HG03378 (cell line): ENCODE measurements around the gene INSRR.
A peak's percentile ranks its signal among the peaks of the same experiment; 100 is the strongest.

Experiments used
- ATAC-seq: cut with Tn5 transposase; IDR thresholded peaks from one replicate; pipeline ENCODE4 v1.9.1; 2021; ENCODE audit warnings: mild to moderate bottlenecking, moderate library complexity; ENCODE audit not compliant: unreplicated experiment

INSRR gene

DNA sequence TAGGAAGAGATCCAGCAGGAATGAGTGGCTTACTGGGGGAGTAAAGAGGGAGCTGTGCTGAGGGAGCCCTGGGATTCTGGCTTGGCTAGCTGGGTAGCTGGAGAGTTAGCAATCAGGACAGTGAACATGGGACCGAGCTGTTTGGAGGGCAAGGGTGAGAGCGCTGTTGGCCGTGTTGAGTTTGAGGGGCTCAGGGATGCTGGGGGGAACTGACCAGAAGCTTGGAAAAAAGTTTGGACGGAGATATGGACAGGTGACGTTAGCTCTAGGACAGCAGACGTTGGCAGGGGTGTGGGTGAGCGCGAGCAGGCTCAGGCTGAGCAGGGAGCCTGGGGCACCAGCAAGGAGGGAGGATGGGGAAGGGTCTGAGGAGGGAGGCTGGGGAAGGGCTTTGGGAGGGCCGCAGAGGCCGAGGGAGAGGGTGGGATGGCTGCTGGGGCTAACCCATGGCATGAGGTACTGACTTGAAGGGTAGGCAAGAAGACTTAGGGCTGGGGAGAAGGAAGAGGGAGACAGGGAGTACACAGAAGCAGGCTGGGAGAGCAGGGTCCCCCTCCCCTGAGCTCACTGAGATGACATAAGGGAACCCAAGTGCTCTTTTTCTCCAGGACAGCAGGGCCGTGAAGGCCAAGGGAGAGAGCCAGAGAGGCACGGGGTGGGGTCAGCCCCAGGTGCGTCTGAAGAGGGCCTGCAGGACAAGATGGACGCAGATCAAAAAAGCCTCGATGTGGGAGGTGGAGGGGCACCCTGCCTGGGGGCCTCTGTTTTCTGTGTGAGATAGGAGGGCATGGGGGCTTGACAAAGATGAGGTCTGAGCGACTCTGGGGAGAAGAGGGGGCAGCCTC lies 50.5 kb downstream of the INSRR start:
- no peak for ATAC-seq

DNA sequence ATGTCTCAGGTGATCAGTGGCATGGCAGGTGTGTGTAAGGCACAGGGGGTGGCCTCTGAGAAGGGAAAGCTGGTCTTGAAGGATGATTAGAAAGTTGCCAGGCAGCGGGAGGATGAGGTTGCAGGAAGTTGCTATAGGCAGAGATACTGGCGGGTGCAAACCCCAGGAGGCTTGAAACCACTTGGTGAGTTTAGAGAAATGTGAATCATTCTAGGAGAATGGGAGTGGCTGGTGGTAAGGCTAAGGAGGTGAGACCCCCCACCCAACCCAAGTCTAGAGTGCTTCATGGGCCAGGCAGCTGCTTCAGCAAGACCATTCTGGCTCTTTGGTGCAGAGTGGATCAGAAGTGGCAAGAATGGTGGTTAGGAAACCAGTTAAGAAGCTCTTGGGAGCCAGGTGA lies 51.3 kb downstream of the INSRR start:
- ATAC-seq, result no peak

DNA sequence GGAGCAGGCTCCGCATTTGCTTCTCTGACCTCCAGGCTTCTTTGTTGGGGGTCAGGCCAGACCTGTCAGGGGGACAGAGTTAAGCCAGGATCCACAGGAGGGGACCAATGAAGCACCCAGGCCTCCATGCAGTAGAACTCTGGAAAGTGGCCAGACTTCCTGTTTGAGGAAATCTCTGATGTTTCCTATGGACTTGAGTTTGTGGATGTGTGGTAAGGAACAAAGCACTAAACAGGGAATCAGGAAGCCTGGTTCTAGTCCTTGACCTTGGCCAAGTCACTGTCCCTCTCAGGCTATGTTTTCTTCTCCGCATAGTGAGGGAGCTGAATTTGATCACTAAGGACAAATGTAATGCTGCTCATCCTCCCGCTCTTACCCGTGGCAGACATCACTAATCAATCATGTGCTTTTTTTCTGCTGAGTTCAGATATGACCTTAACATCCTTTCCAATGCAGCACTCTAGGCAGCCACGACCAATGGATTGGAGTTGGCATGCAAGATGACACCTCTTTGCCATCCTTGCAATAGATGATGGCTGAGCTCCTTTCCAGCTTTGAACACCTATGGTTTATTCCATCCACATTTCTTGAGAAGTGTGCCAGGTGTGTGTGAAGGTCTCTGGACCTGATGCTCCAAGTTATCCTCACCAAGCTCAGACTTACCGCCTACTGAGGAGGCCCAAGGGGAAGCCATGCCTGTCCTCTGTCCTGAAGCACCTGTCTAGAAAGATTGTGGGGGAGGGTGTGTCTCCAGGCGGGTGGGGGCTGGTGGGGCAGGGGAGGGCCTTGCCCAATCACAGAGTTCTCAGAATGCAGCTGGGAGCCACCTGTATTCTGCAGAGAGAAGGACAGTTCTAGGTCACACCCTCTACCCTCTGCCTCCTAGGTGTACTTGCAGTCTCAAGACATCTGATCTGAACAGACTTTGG lies 52.1 kb downstream of the INSRR start:
- no peak for ATAC-seq

DNA sequence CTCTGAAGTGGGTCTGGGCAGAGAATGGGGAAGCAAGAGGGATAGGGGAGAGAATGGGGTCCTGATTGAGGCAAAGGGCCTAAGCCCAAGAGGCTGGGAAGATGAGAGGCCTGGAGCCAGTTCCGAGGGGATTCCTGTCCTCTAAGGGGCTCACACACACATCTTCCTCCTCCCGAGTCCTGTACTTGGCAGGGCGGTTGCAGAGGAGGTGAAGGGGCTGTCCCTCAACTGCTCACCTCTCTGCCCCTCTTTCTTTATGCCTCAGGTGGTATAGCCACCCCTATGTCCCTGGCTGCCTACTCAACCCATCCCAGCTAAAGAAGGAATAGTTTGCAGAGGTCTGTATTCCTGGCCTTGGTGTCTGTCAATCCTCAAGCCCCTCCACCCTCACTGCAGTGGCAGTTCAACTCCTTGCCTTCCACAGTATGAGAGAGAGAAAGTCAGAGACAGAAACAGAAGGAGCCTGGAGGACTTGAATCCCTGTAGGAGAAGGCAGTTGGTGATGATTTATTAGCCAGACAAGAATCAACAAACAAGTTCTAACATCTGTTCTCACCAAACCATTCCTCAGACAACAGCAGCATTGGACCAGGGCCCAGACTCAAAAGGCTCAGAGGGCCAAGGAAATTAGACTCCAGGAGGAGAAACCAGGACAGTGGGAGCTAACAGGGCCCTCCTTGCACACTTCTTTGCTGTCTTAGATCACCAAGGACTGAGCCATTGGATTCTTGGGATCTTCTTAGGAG lies 53.0 kb downstream of the INSRR start:
- no peak for ATAC-seq

DNA sequence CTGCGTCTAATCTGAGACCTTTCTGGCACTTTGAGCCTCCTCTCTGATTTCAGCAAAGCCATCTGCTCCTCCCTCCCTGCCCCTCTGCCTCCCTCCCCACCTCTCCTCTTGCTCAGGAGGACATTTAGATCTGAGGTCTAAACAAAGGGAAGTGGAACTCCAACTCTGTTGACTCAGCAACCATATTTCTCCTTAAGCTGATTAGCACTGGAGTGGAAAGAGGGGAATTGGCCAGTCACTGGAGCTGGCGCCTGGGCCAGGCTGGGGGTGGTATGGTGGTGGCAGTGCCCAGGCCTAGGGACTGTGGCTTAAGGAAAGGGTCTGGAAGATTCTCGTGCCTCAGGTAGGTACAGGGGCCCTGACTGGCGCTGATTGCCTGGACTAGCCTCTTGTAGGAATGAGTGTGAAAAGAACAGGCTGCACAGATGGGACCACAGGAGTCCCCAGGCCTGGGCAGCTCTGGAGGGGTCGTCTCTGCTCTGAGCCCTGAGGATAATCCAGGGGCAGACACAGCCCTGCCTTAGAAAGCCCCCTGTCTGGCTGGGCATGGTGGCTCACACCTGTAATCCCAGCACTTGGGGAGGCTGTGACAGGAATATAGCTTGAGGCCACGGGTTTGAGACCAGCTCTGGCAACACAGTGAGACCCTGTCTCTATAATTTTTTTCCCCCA lies 54.2 kb downstream of the INSRR start:
- ATAC-seq, result no peak

DNA sequence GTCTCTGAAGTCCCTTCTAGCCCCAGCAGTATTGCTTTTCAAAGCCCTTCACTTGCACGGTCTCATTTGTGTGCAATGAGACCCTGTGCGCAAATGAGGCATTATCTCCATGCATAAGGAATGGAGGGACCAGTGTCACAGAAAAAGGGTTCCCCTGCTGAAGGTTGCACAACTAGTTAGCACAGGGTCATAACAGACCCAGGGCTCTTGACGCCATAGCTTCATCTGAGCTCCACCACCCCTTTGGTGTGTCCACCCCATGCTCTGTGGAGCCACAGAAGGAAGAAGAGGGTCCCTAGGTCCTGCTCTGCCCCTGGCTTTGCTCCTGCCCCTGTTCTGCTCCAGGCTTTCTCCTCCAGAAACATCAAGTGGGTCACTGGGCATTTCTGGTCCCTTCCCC lies 54.9 kb downstream of the INSRR start:
- no peak for ATAC-seq

DNA sequence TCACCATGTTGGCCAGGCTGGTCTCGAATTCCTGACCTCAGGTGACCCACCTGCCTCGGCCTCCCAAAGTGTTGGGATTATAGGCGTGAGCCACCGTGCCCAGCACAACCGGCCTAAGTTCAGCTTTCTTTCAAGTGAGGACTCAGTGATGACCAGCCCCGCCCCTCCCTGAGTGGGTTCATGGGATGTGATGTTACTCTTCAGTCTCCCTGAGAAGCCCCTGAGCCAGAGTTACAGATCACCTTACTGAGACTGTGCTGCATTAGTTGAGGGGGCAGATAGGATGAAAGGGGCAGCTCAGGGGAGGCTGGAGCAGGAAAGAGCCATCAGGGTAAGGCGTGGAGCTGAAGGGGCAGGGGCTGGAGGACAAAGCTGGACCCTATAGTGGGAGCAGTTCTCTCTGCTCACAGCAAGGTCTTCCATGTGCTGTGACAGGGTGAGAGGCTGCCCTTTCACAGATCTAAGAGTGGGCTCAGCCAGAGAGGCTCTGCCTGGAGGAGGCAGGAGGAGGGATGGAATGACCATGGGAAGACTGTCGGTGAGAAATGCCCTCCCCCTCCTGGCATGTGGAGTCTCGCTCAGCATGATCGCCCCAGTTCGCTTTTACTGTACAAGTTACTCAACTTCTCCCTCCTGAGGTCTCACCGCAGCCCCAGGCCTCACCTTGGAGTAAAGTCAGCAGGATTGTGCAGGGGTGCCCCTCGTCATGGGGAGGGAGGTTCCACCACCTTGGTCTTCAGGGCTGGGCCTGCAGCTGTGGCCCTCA lies 55.6 kb downstream of the INSRR start:
- no peak for ATAC-seq

DNA sequence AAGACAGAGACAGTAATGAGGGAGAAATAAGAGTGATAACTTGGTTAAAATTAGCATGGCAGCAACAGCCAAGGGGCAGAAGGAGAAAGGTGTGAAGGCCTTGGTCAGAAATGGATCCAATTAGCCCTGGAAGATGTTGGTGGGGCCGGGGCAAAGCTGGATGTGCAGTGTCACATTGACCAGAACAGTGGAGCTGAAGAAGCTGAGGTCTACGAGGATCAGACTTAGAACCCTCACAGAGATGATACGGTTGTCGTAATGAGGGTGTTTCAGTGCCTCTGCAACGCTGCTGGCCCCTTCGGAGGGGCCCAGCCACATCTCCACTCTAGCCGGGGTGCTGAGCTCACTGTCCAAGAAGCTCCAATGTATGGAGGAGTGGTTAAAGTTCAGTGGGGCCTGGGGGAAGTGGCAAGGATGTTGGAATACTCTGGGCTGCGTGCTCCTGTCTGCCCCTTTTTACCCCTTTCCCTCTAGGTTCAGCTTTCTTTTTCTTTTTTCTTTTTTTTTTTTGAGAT lies 56.4 kb downstream of the INSRR start:
- no peak for ATAC-seq

DNA sequence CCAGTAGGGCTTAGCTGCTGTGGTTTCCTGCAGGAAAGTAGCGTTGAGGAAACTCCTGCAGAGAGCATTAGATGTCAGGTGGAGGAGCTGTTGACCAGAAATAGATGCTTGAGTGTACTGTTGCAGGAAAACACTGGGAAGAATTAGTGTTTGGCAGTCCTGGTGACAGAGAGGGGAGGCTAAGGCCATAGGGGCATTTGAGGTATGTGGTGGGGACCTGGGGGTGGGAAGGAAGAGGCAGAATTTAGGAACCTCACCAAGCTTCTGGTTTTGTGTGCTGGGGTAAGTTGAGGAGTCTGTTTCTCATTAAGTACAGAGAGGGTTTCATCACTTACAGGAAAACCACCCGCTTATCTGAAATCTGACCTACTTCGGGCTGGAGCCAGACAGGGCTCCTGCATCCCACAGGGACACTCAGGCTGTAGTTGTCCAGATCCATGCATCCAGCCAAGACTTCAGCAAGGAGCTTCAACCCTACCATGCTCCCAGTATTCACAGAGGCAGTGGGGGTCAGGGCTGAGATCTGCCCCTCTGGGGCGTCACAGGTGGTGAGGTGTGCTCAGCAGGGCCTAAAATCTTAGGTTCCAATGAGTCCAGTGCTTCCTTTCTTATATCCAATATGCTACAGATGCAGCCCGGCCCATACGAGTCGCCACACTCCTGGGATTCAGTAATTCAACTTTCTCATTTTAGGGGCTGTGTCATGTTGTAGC lies 57.4 kb downstream of the INSRR start:
- no peak for ATAC-seq

DNA sequence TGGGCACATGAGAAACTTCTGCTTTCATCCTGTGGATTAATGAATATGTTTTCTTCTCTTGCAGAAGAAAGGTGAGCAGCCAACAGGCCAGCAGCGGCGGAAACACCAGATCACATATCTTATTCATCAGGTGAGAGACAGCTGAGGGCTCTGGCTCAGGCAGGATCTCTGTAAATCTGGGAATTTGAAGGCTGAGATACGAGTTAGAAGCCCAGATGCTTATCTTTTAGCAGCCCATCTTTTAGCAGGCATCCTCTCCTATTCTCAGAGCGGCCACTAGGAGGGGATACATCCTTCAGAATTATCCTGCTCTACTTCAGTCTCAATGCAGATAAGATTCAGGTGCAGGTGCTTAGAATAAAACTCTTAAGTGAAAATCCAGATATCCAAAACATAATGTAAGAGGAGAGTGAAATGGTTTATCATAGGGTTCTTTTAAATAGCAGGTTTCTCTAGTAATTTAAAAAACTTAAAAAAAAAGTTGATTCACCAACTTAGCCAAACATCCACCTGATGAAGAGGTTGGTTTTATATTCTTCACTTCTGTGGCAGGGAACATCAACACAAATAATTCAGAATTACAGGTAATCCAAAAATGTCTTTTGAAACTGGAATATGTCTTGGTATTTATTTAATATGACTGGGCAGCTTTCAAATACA lies 61.6 kb downstream of the INSRR start:
- peak; percentile 47 for ATAC-seq

DNA sequence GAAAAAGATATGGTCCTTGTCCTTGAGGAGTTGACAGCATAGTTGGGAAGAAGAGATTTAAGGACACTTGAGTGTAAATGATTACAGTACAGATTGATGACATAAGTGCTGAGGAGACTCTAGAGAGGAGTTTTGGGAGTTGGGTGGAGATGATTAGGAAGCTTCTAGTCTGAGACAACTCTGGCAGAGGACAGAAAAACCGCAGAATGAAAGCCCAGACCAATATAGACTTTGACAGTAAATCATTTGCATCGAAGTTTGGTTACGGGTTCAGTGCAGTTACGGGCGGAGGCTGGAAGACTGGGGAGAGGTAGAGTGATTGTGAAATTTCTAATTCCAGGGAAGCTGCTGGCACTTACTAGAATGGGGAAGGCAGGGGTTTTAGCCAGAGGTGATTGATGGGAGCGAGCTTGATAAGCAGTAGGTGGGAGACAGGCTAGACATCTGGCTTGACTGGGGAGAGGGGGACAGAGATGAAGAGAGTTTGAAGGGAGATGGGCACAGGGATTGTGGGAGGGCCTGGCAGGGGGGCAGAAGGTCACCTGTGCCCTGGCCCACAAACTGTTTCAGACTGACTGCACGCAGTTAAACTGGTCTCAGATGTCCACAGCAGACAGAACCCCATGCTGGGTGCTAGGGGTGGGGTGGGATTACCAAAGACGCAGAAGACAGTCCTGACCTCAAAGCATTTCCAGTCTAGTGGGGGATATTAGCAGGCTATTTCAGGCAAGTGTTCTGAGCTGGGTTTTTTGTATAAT lies 62.4 kb downstream of the INSRR start:
- no peak for ATAC-seq

DNA sequence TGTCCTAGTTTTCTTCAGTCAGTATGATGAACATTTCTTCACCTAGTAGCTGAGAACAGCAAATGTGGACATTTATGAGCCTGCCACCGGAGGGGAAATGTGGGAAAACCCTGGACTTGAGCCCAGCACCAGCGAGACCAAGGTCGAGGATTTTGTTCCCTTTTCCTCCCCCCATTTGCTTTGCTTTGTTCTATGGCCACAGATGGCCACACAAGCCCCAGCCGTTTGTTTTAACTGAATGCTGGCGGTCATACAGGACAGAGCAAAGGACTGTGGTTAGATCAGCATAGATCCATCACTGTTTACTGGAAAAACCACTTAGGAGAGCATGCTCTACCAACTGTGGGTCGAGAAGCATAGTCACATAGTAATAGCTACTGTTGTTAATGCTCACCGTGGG lies 63.1 kb downstream of the INSRR start:
- ATAC-seq, result no peak

DNA sequence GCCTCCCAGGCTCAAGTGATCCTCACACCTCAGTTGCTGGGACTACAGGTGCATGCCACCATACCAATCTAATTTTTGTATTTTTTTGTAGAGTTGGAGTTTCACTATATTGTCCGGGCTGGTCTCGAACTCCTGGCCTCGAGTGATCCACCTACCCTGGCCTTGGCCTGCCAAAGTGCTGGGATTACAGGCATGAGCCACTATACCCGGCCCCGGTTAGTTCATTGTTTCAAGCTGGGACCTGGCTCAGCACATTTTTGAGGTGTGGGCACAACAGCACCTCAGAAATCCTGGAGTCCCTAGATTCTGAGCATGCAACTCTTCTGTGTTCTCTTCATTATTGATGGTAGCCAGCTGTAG lies 63.6 kb downstream of the INSRR start:
- no peak for ATAC-seq

DNA sequence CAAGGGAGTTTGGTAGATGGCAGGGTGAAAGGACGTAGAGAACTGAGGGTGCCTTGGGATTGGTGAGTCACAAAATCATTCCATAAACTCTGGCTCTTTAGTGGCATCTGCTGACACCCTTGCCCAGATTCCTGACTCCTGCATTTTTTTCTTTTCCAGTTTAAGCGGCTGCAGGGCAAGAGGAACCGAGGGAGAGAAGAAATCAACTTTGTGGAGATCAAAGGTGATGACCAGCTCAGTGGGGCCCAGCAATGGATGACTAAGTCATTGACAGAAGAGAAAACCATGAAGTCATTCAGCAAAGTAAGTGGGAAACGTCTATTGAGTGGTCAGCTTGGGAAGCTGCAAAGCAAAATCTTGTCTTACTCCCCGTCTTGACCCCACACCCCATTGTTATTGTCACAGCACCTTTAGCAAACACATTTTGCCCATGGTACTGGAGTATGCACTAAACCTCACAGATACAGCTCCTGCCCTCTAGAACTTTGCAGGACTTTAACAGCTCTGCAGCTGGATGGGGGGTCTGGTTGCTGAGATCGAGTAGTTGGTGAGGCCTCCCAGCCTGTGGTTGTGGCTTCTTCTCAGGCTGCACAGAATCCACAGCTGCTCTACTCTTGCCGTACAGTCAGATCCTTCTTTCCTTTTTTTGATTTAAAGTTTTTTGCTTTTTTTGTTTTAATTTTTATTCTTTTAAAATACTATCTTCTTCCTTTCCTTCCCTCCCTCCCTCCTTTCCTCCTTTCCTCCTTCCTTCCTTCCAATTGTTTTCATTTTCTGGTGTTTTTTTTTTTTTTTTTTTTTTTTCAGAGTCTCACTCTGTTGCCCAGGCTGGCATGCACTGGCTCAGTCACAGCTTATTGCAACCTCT lies 64.2 kb downstream of the INSRR start:
- no peak for ATAC-seq
